GM18517 (cell line): ENCODE measurements around the gene FLACC1.
"Not testable (repeated sequence)": the region's sequence is repeated elsewhere in the genome, so short reads cannot be mapped to it uniquely, and the experiment has no call there.

Source experiments
- ATAC-seq: cut with Tn5 transposase; IDR thresholded peaks from one replicate; pipeline ENCODE4 v1.9.1; 2021; ENCODE audit warnings: mild to moderate bottlenecking, moderate library complexity; ENCODE audit not compliant: unreplicated experiment

The FLACC1 gene, protein sequence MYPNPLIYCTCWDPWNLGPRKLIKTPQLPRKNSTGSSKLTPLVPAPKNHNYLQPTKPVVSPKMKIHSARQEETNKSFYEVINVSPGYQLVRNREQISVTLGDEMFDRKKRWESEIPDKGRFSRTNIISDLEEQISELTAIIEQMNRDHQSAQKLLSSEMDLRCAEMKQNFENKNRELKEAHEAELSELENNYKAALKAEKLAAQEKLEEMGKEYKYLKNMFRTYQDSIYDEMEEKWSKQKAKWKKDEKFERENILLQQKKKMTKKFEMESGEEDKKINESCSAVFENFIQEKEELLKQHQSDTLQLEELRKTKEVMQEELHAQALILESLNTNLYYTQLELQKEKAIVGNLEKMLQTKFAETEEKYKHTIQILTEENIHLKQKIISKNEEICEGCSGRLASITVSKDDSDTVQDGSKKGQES

DNA sequence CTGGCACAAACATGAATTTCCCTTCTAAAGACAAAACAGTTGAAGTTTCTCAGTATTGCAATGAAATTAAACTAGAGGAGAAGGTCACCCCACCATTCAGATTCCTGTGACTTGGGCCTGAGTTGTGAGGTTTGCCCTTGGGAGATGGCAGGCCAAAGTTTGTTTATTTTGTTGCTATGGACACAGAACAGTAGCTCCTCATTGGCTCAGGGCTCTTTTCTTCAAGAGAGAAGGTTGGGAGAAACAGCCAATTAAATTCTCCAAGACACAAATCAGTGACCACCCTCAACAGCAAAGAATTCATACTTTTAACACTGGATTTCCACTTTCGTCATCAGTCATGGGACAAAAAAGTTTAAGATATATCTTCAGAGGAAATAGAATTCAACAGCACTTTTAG lies at the start of gene FLACC1:
Gene FLACC1 (minus strand): TSS at position 125 of the 400 bp plus-strand sequence. CDS start 5,941 bp downstream, outside the sequence.
- ATAC-seq, result no peak

DNA sequence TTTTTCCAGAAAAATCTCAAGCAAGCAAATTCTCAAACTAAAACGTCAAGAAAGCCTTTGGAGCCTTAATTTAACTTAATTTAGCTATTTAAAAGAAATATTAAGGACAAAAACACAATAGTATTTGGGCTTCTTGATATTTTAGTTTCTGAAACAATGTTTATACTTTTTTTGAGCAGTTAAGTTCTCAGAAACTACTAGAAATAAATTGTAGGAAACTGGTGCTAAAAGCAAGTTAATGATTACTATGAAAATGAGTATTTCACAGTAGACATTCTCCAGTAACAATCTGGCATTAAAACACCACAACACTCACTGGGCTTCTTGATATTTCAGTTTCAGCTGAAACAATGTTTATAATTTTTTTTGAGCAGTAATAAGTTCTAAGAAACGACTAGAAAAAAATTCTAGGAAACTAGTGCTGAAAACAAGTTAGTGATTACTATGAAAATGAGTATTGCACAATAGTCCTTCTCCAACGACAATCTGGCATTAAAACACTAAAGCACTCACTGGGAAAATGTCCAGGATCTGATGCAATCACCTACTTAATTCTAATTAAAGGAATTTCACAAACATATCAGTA lies 49.0 kb upstream of the FLACC1 start:
- ATAC-seq, result no peak

DNA sequence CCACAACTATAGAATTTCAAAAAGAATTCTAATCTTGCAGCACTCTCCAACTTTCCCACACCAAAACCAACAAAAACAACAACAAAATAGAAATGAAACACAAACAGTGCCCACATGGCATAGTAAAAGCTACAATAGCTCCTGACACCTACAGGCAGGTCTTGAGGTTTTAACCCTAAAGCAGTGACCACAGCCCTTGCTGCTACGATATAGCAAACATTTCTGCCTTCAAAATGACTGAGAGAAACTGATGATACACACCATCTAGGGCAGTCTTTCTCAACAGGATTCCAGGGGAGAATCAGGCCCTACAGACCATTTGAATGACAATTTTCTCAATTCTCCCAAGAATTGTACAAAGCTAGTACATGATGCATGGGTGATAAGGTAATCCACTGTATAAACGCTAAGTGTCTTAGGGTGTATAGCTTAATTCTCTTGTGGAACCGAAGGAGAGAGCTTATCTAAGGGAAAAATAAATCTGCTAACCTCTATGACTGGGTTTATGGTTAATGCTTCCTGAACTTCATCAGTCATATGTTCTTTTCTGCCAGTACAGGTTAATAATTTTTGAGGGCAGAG lies 47.6 kb upstream of the FLACC1 start:
- no peak for ATAC-seq

DNA sequence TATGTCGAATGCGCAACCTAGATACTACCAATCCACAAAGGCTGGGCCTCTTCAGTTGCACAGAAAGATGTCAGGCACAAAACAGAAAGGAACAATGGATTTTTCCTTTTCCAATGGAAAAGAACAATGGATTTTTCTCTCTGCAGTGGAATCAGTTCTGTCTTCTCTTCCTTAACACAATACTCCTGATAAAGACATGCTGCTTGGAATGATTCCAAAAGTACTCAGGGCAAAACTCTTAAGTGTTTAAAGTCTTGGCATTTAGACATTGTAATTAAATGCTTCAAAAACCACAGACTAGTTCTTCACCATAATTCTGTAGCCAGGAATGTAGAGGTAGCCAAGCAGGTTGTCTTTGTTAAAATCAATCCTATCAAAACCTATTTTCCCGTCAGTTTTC lies 46.7 kb upstream of the FLACC1 start:
- no peak for ATAC-seq

DNA sequence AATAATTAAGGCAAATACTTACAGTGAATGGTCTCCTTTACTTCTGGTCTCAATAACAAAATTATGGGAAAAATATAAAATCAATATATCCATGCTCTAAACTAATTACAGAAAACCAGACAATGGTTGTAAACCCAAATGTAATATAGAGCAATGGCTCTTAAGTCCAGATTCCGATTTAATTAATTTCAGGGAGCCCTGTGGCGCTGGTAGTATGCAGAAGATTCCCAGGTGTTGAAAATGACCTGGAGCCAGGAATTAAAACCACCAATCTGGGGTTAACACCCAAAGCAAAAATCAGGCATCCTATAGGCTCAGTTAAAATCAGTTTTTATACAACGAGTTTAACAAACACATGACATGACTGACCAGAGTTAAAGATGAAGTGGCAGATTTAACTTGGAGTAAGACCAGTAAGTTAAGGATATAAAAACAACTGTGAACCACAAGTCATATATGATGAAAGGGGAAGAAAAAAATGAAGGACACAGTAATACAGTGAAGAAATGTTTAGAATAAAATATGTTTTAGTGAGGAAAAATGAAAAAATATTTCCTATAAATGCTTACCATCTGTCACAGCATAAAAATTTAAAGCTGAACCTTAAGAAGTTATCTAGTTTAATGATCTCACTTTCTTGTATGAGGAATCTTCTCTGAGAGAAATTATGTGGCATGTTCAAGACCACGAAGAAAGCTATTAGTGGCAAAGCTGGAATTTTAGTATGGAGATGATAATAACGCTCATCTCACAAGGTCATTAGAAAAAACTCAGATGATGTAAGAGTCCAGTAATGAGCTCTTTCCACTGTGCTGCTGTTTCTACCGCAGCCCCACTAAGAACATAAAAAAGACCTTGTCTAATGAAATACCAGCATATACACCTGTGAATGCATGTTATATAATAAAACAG lies 45.8 kb upstream of the FLACC1 start:
- ATAC-seq, result no peak

DNA sequence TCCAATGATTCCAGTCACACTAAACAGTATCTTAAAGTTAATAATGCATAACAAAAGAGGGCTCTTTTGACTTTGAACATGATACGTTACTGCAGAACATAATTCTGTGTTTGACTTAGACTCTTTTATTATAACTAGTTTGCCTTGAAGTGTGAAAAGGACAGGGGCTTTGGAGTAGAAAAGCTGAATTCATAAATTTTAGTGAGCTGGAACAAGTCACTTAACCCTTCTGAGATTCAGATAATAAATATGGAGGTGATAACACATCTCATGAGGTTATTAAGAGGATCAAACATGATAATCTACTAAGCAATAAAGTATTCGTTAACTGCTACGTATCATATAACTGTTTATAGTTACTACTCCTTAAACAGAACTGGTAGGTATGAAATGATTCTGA lies 44.7 kb upstream of the FLACC1 start:
- no peak for ATAC-seq

DNA sequence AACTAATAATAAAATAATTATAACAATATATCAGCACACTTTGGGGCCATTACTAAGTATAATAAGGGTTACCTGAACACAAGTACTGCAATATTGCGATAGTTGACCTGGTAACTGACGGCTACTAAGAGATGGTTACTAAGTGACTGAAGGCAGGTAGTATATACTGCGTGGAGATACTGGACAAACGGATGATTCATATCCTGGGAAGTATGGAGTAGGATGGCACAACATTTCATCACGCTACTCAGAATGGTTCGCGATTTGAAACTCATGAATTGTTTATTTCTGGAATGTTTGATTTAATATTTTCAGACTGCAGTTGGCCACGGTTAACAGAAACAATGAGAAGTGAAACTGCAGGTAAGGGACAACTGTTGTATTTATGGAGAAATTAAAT lies 39.5 kb upstream of the FLACC1 start:
- no peak for ATAC-seq

DNA sequence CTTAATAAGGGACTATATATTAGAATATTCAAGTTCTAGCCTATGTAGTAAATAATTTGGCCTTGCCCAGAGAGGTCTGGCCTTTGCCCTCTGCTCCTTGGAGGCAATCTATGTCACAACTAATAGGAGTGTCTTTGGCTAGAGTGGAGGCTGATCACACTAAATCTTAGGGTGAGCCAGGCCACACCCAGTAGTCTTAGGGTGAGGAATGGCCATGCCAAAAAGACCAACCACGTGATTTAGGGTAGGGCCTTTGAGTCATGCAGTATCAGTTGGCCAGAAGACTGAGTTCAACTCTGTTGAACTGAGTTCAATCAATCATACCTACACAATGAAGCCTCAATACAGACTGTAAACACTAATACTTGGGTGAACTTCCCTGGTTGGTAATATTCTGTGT lies 26.0 kb upstream of the FLACC1 start:
- ATAC-seq, result no peak

DNA sequence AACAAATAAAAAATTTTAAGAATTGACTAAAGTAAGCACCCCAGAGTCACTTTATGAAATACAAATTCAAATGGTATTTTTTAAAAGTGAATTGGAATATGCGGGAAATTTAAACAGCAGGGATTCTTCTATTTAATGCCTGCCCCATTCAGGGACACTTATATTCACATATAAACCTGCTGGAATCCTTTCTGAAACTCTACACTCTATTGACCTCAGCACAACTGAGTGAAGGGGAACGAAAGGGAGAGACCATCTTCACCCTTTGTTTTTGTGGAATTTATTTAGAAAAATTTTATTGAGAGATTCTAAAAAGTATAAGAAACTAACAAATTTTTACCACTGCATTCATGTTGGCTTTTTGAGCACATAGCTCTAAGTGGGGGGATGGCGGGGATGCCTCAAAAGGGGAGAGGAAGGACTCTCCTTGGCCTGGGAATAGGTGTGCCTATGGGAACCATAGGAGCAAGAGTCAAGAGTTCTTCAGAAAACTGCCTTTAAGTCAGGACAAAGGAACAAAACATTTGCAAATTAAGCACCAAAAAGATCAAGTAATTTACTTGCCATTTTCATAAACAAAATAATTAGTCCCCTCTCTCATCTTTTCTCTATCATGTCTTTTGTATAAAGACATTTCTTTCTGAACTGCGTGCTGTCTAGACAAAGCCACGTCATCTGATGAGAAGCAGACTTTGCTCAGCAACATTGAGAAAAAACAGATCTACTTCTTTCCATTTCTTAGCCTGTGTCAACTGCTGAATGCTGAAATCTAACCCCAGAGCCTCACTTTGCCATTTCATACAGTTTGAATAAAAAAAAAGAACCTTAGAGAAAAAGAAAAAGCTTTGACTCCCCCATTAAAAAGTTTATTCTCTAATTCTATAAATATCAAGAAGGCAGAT lies 21.6 kb upstream of the FLACC1 start:
- ATAC-seq, result no peak

DNA sequence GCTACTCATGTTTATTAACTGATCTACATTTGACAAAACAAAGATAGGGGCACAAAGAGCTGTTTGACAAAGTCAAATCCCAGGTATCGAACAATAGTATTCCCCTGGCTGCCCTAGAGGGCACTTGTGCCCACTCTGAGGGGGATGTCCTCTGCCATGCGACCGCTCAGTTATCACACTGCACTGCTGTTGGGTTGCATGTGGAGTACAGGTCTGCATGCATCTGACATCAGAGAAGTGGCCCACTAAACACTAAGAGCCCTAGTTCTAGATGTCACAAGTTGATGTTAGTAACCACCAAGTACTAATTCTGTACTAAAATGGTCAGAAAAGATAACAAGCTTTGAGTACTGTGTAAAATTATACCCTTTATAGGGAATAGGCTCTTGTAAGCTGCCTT lies 20.1 kb upstream of the FLACC1 start:
- no peak for ATAC-seq

DNA sequence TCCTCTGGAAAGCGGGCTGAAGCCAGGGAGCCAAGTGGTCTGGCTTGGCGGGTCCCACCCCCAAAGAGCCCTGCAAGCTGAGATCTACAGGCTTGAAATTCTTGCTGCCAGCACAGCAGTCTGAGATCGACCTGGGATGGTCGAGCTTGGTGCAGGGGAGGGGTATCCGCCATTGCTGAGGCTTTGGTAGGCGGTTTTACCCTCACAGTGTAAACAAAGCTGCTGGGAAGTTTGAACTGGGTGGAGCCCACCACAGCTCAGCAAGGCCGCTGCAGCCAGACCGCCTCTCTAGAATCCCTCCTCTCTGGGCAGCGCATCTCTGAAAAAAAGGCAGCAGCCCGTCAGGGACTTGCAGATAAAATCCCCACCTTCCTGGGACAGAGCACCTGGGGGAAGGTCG lies 12.6 kb upstream of the FLACC1 start:
- no peak for ATAC-seq

DNA sequence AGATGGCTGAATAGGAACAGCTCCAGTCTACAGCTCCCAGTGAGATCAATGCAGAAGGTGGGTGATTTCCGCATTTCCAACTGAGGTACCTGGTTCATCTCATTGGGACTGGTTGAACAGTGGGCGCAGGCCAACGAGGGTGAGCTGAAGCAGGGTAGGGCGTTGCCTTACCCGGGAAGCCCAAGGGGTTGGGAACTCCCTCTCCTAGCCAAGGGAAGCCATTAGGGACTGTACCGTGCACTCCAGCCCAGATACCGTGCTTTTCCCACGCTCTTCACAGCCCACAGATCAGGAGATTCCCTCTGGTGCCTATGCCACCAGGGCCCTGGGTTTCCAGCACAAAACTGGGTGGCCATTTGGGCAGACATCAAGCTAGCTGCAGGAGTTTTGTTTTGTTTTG lies 12.2 kb upstream of the FLACC1 start:
- ATAC-seq, result not testable (repeated sequence)

DNA sequence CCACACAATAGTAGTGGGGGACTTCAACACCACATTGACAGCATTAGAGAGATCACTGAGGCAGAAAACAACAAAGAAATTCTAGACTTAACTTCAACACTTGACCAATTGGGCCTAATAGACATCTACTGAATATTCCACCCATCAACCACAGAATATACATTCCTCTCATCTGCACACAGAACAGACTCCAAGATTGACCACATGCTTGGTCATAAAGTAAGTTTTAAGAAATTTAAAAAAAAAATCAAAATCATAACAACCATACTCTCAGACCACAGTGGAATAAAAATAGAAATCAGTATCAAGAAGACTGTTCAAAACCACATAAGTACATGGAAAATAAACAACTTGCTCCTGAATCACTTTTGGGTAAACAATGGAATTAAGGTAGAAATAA lies 9.0 kb upstream of the FLACC1 start:
- no peak for ATAC-seq

DNA sequence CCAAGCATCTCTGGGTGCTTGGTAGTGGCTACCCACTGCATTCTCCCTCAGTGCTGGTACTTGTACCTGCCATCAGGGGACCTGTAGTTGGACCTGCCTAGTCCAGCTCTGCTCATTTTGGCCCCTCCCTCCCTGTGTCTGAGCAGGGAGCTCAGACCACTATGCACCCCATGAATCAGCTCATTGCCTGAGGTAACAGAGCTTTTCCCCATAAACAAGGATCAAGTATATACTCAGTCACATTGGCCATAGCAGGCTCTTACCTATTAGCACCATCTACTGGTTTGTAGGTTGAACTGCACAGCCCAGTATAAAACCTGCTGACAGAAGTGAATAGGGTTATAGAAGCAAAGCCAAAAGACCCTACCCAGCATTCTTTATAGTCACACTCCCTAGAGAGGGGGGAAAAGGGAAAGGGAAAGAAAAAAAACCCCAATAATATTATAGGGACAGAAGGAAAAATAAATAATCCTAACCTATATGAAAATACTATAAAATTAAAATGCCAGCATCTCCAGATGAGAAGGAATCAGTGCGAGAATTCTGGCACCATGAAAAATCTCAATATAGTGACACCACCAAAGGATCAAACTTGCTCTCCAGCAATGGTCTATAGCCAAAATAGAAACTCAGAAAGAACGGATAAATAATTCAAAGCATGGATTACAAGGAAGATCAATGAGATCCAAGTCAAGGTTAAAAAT lies 6.9 kb upstream of the FLACC1 start:
- ATAC-seq, result peak; percentile 51

DNA sequence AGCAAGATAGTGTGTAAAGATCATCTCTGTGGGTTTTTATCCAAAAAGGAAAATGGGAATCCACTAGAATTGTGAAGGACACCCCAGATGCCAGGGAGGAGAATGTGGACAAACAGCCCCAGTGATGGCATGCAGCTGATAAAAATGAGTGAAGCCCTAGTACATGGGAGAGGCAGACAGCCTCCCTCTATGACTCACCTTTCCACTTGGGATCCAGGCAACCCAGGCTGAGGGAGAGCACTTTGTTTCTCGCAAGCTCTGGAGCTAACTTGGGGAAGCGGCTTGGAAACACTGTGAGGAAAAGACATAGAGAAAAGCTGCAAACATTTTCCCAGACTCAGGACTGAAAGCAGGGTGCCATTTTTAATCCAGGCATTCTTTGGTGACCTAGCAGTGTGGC lies 5.3 kb upstream of the FLACC1 start:
- ATAC-seq, result no peak

DNA sequence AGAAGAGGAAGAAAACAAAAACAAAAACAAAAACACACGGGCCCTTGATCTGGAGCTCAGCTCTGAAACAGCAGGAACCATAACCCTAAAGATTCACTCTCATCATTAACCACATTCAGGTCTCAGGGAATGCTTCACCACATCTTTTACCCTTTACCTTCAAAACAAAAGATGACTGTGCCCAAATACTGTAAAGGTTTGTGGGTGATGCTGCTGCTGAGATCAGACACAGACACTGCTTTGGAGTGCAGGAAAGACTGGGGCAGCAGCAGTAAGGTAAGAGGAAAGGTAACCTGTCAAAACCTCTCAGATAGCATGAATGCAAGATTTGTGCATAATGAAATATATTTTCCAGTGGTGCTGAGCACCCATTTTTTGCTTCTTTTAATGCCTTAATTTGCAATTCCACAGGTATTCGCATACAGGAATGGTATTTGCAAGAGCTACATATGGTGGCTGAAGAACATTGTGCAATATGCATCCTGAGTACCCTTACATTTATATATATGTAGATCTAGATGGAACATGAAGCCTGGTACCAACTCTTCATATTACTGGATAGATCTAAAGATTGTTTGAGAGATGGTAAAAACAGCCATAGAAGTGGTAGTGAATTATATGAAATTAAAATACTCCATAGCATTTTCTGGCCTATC lies 4.1 kb upstream of the FLACC1 start:
- ATAC-seq, result no peak

DNA sequence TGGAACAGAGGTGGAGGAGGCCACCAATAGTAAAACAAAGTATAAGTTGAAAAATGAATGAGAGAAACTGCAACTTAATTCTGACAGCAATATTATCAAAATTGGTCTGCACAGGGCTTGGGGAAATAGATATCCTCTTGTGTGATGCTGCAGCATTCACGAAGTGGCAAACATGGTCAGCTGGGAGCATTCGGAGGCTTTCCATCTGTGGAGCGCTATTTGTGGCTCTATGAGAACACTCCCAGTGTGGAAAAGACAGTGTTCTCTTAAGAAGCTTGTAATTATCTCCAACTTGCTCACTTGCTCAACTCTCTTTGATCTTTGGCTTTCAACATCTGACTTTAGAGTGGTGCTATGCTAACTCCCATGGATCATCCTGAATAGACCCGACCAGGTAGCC lies 3.1 kb upstream of the FLACC1 start:
- ATAC-seq, result no peak

DNA sequence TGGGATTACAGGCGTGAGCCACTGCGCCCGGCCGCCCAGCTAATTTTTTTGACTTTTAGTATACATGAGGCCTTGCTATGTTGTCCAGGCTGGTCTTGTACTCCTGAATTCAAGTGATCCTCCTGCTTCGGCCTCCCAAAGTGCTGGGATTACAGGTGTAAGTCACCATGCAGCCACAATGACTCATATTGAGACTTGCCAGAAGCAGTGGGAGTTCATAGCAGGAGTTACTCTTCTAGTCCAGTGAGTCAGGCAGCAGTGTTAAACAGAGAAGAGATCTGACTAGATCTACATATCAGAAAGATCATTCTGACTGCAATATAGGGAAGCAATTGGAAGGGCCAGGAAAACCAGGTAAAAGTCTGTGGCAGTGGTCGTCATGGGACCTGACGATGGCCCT lies 1.5 kb upstream of the FLACC1 start:
- ATAC-seq, result no peak

DNA sequence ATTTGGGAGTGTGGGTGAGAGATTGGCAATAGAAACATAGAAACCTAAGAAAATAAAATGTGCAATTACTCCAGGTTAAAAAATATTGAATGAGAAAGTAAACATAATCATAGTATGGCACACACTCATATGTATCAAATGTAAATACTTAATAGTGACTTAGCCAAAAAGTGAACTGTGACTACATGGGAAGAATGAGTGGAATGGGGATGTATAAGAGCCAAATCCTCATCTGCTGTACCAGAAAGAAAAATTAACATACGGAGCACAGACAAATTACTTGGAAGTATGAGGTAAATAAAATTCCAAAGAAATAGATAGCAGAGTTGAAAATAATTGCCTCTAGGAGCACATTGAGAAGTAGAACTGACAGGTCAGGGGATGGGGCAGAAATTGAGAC lies 4.0 kb downstream of the FLACC1 start:
- ATAC-seq, result no peak
